Upper lobe of left lung (tissue), 4 donors: ENCODE data around the gene NAA30.

Experiments used
- CTCF ChIP-seq, 6 experiments: fragments of 450-650 bp in 4 of 6; fragments of 200-600 bp in 2 of 6; sonication (generic) in 2 of 6; IDR thresholded peaks; one replicate each; pipeline ENCODE4 v1.5.1; 2016 to 2019; ENCODE audit warnings: antibody characterized with exemption in 6 of 6
- POLR2A ChIP-seq, 4 donors: fragments of 450-650 bp; IDR thresholded peaks; one replicate each; pipeline ENCODE4 v1.5.1; 2016 to 2017; ENCODE audit warnings: antibody characterized with exemption in 4 of 4, mild to moderate bottlenecking in 2 of 4
- POLR2AphosphoS5 ChIP-seq, 2 donors: sonication (generic); formaldehyde crosslinking; IDR thresholded peaks; one replicate each; pipeline ENCODE4 v1.5.1; 2017; ENCODE audit warnings: antibody characterized with exemption in 2 of 2

- TF ChIP-seq CTCF (IDR thresholded peaks at IDR 0.05) (no peak), POLR2A (IDR thresholded peaks at IDR 0.05) (no peak), POLR2AphosphoS5 (IDR thresholded peaks at IDR 0.05) (no peak)
These were observed 10.4 kb downstream of the NAA30 start for GRCh38 chr14:57400556-57401494.
